ENCODE results near the gene CTIF.
A peak's percentile ranks its signal among the peaks of the same experiment; 100 is the strongest.
"Not testable (repeated sequence)": the region's sequence is repeated elsewhere in the genome, so short reads cannot be mapped to it uniquely, and the experiment has no call there.

CTIF gene

DNA sequence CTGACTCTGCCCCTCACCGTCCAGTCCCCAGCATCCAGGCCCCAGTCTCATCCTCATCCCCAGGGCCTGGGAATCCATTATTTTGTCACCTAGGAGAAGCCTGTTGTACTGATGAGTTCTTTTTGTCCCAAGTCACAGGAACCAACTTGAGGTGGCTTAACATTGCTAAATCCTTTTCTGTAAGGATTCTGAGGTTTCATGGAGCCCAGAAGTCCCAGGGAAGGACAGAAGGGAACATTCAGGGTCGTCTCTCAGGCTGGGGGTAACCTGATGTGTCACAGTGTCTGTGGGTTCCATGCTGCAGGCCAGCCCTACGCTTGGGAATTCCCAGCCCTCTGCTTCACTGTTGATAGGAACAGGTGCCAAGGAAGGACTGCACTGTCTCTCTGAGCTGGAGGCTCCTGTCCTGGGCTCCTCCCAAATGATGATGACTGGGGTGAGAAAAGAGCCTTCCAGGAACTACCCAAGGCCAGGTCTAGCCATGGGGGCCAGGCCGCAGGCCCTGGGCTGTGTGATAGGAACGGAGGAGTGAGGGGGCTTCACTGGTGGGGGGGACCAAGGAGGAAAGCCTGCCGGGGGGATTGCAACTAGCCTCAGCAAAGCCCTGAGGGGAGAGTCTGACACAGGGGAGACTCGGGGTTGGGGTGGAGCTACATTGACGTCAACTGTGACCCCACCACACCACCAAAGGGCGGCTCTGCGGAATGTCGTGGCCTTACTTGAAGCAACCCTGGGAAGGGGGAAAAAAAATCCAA lies 266.2 kb downstream of the CTIF start:
- no peak for DNase-seq (ENCODE audit: low spot score)

DNA sequence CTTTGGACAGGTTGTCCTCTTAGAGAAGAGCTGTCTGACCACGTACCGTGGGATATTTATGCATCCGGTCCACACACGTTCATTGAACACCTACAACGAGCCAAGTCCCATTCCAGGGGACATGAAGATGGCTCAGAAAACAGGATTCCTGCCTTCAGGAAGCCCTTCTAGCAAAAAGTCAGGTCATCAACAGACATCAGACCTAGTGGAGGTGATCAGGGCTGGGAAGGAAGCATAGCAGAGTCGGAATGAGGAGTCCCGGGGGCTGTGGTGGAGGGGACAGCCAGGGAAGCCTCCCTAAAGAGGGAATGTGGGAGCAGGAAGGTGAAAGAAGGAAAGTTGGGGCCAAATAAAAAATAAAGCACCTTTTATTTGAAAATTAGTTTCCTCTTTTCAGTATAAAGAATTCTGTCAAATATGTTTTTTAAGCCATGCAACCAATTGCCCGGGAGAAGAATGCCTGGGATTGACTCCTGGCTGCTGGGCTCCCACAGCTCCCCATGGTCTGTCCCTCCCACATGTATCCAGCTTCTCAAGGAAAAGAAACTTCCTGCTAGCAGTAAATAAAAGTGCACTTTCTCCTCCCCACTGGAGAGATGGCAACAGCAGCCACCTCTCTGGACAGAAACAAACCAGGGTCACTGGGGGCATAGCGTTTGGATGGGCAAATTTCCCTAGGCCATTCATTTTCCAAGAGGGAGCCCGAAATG lies 267.1 kb downstream of the CTIF start:
- no peak for DNase-seq (ENCODE audit: low spot score)

DNA sequence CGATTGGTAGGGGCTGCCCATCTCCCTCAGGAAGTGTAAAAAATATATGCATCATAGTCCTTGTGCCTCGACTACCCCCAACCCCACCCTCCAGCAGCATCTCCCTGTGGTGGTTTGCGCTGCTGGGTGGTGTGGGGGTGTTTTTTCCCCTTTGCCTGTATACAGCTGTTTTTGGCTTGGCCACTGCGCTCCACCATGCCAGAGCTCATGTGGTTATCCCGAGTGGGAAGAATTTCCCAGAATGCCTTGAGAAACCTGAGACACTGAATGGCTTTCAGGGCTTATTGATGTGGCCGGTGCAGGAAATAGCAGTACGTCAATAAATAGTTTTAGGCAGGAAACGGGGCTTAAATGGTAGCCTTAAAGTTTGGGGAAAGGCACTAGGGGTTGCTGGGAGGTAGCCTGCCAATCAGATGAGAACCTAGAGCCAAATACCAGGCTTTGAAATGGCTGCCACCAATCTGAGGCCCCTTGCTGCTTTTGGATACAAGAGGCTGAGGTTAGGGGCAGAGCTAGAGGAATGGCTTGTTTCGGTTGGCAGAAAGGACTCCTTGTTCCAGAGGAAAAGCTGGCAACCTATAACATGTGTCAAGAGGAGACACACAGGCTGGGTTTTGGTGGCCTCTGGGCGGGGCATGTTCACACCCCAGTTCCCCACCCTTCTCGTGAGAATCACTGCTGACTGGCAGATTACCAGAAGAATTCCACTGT lies 267.9 kb downstream of the CTIF start:
- DNase-seq (ENCODE audit: low spot score), result peak; percentile 36

DNA sequence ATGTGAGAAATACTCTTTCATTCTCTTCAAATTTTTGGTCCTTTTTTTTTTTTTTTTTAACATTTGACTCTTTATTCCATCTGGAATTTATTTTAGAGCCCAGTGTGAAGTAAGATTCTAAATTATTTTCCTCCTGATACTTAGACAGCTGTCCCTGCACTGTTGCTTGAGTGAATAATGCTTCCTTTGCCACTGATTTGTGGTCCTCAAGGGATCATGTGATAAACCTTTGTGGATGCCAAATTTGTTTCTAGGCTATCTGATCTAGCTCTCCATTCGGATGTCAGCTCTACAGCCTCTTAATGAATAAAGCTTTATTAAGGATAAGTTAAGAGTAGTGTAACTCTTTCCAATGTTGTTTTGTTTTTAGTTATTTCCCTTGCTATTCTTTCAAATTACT lies 269.6 kb downstream of the CTIF start:
- DNase-seq (ENCODE audit: low spot score), result no peak

DNA sequence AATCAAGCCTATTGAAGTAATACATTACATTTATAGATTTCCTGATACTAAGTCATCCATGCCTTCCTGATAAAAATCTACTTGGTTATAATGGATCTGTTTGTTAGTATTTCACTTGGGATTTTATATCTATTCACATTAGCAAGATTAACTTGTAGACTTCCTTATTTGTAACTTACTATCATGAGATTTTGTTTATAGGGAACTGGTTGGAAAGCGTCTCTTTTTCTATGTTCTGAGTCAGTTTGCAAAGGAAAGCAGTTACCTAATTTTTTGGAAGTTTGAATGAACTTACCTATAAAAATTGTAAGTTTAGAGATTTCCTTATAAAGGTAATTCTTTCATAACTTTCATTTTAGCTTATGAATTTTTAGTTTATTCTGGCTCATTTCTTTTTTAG lies 270.5 kb downstream of the CTIF start:
- no peak for DNase-seq (ENCODE audit: low spot score)

DNA sequence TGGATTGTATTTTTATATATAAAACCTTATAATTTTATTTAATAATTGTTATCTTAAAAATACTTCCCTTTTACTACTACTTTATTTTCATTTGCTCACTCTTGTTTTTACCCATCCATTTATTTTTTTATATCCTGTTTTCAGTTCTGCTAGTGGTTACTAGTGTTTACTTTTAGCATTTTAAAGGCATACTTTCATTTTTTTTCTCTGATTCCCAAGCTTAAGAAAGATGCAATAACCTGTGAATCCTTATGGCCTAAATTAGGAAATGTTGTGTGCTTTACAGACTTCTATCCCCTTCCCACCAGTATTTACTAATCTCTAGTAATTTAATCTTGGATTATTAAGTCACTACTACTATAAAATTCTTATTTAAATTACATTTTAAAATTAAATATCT lies 272.0 kb downstream of the CTIF start:
- no peak for DNase-seq (ENCODE audit: low spot score)

DNA sequence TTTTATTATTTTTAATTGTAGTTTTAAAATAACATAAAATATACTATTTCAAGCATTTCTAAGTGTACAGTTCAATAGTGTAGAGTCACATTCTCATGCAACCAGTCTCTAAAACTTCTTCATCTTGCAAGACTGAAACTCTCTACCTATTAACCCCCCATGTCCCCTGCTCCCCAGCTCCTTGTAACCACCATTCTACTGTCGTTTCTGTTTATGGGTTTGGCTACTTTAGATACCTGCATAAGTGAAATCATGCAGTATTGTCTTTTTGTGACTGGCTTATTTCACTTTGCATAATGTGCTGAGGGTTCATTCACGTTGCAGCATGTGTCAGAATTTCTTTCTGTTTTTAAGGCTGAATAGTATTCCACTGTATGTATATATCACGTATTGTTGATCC lies 272.6 kb downstream of the CTIF start:
- DNase-seq (ENCODE audit: low spot score), result no peak

DNA sequence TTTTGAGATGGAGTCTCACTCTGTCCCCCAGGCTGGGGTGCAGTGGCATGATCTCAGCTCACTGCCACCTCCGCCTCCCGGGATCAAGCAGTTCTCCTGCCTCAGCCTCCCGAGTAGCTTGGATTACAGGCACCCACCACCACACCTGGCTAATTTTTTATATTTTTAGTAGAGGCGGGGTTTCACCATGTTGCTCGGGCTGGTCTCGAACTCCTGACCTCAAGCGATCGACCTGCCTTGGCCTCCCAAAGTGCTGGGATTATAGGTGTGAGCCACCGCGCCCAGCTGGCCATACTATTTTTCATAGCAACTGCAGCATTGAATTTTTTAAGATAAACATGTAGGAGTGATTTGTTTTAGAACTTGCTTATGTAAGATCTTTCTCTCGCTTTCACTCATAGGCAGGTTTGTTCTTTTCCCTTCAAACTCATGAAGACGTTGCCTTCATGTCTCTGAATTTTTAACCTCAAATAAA lies 273.2 kb downstream of the CTIF start:
- DNase-seq (ENCODE audit: low spot score), result not testable (repeated sequence)

DNA sequence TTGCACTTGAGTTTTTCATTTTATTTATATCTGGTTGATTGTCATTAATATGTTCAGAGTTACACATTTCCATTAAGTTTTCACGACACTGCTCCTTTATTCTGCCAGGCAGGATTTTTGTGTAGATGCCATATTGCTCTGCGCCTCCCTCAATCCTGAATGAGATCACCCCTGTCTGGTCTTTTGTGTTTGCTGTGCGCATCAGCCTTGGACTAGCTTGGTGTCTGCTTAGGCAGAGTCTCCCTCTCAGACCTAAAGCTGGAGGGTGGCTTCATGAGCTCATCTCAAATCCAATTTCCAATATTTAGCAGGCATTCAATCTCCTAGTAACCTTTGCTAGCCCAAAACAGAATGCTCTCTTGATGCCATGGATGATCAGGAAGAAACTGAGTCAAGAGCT lies 274.5 kb downstream of the CTIF start:
- no peak for DNase-seq (ENCODE audit: low spot score)

DNA sequence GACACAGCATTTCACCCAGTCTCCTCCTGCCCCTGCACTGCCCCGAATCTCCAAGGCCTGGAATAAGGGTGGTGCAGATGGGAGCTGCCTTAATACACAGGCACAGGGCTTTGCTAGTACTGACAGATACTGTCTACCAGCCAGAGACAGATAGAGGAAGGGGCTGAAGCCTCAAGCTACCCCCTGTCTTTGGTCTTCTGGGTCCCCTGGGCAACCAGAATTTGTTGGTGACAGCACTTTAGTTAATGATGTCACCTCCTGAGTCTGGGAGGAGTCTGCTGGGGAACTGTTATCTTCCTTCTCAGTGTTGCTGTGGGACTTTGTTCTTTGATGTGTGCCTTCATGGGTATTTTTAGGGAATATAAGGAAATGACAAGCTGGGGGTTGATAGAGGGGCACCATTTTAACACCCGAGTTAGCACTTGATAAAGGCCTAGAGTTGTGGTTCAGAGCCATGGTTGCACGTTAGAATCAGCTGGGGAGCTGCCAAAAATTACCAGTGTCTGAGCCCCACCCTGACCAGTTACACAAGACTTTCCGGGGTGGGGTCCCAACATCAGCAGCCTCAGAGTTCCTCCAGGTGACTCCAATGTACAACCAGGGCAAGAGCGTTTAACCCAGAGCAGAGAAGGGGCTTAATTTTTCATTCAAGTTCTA lies 275.1 kb downstream of the CTIF start:
- no peak for DNase-seq (ENCODE audit: low spot score)

DNA sequence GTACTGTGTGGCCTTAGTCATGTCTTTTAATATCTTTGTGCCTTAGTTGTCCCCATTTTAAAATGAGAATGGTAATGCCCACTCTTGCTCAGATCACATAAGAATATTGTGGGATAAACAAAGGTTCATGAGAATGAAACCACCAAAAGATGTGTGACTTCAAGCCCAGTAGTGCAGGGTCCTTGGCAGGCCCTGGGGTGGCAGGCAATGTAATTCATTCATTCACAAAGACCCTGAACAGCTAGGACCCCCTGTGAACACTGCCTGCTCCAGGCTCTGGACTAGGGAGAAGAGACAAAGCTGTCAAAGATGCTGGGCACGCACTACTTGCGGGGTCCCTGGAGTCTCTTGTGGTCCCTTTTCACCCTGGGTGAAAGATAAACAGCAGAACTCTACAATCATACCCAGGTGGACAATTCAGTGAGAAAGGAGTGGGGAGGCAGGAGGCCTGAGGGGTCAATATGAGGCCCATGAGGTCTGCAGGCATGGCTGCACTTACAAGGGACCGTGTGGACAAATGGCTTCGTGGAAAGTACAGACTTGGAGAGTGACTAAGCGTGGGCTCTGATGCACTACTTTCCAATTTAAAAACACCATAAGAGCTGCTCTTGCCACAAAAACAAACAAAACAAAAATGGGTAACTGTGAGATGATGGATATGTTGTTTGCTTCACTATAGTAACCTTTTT lies 275.8 kb downstream of the CTIF start:
- DNase-seq (ENCODE audit: low spot score), result no peak

DNA sequence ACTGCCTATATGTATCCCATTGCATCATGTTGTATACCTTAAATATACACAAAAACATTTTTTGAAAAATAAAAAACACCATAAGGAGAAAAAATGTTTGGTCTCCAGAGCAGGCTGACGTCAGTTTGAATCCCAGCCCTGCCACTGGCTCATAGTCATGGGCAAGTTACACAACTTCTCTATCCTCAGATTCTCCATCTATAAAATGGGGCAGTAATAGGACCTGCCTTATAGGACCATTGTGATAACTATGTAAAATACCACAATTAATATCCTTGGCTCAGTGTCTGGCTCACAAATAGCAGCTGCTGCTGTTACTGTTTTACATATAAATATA lies 276.3 kb downstream of the CTIF start:
- DNase-seq (ENCODE audit: low spot score), result no peak

DNA sequence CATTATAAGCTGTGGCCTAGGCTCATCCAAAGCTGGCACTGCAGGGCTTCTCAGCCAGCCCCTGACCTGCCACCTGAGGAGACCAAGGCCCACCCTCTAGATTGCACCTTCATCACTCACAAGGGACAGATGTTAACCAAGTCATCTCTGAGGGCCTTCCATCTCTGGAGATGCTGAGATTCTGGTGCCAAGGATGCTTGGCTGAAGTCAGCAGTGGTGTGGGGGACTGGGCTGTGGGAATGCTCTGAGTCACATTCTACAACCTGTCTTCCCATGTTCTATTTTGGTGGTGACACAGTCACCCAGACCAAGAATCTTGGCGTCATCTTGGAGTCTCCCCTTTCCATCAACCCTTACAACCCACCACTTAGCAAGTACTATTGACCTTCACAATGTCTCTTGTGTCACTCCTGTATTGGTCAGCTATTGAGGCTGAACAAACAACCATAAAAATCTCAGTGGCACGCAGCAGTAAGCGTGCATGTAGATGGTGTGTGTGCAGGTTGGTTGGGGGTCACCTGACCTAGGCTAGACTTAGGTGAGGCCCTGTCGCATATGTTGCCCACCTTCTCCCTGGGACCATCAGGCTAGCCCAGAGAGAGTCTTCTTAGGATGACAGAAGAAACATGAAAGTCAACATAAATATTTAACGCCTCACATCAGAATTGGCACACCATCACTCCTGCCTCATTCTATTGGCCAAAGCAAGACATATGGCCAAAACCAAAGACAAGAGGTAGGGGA lies 276.9 kb downstream of the CTIF start:
- no peak for DNase-seq (ENCODE audit: low spot score)

DNA sequence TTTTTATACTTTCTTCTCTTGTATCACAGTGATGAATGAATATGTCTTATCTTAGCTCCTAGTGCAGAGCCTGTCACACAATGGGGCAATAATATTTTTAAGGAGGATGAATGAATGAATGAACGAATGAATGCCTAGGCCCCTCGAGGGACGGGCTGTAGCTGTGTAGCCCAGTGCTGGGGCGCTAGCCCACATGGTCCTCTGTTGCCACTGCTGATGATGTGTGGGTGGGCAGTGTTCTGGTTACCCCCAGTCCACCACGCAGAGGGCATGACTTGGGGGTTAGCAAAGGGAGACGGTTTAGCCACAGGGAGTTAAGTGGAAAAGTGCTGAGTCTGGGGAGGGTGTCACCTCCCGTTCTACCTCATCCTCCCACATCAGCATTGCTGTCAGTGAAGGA lies 277.7 kb downstream of the CTIF start:
- DNase-seq (ENCODE audit: low spot score), result no peak

DNA sequence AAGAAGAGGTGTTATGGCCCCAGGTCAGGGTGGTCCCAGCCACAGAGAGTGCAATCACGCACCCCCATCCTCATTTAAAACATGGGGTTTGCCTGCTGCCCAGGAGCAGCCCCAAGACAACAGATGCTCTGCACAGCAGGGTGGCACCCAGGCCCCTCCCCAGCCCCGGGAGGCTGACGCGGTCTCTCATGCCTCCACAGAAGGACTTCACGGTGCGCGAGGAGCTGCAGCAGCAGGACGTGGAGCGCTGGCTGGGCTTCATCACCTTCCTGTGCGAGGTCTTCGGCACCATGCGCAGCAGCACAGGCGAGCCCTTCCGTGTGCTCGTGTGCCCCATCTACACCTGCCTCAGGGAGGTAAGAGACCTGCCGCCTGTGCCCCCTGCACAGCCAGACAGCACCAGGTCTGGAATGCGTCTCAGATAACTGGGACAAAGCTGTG lies 278.2 kb downstream of the CTIF start:
- DNase-seq (ENCODE audit: low spot score), result no peak

DNA sequence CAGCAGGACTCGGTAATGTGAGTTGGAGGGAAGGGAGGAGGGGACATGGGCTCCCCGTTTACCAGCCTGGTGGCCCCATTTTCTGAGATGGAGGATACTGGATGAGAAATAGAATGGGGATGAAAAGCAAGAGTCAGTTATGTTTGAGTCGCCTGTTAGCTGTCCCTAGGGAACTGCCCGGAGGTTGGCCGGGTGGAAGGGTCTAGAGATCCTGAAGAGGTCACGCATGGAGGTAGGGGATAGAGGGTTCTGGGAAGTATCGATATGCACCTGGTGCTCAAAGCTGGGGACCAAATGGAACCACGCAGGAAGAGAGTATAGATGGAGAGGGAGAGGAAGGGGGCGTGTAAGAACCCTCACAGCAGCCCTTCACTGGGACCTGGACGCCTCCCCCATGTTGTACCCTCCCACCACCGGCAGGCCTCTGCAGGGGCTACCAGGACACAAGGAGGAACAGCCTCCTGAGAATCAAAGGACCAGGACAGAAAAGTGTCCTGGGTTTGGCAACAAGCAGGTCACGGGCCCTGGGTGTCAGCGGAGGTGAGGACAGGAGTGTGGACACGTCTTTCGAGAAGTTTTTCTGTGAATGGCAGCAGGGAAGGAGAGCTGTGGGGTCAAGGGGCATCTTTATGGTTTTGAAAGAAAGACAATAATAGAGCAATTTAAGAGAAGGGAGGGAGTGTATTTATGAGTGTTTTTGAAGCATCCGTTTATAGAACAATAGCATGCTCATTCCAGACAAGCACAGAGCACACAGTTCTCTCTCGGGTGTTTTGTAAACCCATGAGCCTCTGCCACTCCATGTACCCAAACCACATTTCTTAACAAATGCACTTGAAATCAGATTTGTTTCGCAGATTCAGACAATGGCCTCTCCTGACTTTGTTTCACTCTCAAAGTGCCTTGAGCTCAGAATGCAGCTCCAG lies 279.8 kb downstream of the CTIF start:
- no peak for DNase-seq (ENCODE audit: low spot score)

DNA sequence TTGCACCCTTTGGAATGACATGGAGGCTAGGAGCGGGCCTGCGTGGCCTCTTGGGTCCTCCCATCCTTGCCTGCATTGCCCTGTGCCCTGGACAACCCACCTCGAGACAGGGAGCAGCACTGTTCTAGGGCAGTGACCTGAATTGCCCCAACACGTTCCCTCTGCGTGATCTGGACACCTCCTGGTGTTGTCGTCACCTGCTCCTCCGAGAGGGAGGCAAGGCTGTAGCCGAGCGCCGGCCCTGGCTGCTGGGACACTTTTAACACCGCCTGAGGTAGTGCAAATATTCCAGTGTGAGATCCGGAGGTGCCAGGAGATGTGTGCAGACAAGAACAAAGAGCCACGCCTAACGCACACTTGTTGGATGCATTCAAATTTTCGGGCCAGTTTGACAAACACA lies 280.4 kb downstream of the CTIF start:
- no peak for DNase-seq (ENCODE audit: low spot score)

DNA sequence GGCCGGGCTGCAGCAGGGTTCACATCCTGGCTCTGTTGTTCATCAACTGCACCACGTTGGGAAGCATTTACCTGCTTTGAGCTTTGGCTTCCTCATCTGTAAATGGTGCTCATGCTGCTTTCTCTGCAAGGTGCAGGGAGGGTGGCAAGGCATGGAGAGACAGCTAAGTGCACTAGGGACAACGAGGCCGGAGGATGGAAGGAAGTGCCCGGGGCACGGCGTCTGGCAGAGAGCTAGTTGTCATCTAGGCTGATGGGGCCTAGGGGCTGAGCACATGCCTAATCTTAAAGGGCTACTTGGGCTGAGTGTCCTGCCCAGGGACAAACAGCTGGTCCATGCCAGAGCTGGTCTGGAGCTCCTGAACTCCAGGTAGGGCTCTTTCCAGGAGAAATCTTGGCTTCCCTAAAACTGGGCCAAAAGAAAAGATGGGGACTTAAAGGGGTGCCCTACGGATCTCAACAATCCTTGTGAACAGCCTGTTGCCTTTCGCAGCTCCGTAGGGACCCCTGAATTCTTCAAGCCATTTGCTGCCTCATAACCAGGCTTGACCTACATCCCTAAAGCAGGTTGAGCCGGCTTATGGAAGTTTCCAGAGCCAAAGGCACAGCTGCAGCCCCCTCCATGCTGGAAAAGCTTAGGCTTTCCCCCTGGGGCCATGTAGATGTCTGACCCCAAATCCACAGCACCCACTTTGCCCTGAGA lies 281.1 kb downstream of the CTIF start:
- DNase-seq (ENCODE audit: low spot score), result no peak

DNA sequence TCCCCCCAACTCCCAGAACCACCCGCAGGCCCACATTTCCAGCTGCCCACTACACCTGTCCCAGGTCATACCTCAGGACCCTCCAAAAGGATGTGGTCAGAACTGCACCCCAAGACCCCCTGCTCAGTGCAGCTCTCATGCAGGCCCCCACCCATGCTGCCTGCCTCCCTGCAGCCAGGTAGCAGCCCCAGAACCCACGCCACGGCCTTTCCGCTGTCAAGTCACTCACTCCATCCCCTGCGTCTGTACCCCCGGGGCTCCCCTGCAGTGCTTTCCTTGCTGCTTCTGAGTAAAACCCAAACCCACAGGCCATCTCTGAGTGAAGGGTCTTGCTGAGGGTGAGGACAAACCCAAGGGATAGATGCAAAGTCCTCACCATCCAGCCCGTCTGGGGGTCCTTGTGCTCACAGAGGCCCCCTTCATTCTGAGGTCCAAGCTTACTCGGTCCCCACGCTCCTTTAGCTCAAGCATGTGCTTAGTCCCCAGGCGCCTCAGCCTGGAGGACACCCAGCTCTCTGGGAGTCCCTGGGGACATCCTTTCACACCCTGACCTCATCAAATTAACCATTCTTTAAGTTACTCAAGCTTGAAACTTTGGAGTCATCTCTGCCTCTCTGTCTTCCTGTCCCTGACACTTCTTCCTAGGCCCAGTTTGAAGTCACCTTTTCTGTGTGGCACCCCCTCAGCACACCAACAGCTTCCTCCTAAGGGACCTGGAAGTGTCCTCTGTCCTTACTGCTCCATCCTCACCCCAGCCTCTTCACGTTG lies 281.8 kb downstream of the CTIF start:
- DNase-seq (ENCODE audit: low spot score), result no peak

Measured in Ammon's horn (tissue), 1 donor.